ENCODE results near the gene GPS2.

DNA sequence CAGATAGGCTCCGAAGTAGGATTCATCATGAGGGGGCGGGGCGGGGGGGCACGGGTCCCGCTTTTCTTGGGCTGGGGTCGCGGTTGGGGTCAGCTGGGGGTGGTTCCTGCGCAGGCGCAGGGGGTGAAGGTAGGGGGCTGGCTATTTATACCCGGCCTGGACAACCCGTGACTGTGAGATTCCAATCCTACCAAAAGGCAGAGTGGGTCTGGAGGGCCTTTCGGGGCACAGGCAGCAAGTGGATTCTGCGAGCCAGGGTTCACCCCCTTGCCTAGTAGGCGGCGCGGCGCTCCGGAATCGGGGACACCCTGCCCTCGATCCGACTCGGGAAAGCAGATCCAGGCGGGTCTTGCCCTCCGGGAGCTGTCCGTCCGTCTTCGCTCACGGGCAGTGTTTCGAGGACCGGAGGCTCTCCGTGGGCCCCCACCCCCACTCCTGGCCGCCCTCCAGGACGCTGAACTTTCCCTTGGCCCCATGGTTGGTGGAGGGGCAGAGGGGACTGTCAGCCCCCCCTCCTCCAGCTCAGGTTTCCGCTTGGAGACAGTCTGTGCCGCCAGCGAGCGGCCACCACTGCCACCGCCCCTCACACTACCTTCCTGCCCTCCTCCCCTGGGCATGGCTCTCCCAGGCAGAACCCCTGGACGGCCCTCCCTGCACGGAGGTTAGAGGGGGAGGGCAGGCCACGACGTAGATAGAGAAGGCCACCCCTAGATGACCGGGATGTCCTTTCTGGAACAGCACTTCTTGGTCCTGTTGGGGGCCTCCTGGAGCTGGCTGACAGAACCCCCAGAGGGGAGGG lies 33.0 kb downstream of the GPS2 start:
- TF ChIP-seq, protein P1, sequence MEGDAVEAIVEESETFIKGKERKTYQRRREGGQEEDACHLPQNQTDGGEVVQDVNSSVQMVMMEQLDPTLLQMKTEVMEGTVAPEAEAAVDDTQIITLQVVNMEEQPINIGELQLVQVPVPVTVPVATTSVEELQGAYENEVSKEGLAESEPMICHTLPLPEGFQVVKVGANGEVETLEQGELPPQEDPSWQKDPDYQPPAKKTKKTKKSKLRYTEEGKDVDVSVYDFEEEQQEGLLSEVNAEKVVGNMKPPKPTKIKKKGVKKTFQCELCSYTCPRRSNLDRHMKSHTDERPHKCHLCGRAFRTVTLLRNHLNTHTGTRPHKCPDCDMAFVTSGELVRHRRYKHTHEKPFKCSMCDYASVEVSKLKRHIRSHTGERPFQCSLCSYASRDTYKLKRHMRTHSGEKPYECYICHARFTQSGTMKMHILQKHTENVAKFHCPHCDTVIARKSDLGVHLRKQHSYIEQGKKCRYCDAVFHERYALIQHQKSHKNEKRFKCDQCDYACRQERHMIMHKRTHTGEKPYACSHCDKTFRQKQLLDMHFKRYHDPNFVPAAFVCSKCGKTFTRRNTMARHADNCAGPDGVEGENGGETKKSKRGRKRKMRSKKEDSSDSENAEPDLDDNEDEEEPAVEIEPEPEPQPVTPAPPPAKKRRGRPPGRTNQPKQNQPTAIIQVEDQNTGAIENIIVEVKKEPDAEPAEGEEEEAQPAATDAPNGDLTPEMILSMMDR (IDR thresholded peaks at IDR 0.05) = no peak
- TF ChIP-seq POLR2A (IDR thresholded peaks at IDR 0.05) = no peak
